ENCODE measurements around the gene NFATC1.

The NFATC1 gene

DNA sequence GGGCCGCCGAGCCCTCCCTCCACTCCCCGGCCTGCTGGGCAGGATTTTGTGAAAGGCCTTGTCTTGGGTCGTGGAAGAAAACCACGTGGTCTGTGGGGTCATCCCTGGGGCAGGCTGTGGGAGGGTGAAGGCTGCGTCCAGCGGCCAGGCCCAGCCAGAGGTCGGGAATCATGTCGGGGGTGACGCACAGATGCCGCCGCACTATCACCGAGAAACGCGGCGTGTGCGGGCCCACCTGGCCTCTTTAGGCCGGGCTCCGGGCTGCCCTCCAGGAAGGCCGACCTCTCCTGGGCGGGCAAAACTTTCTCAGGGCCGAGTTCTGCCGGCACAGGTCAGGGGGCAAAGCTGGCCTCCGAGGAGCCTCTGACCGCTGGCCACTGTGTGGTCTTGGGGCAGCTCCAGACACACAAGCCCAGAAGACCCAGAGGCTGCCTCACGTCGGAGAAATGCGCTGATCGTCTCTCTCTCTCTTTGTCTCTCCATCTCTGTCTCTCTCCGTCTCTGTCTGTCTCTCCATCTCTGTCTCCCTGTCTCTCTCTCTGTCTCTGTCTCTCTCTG, 28.4 kb downstream of the NFATC1 start:
- no peak for DNase-seq

DNA sequence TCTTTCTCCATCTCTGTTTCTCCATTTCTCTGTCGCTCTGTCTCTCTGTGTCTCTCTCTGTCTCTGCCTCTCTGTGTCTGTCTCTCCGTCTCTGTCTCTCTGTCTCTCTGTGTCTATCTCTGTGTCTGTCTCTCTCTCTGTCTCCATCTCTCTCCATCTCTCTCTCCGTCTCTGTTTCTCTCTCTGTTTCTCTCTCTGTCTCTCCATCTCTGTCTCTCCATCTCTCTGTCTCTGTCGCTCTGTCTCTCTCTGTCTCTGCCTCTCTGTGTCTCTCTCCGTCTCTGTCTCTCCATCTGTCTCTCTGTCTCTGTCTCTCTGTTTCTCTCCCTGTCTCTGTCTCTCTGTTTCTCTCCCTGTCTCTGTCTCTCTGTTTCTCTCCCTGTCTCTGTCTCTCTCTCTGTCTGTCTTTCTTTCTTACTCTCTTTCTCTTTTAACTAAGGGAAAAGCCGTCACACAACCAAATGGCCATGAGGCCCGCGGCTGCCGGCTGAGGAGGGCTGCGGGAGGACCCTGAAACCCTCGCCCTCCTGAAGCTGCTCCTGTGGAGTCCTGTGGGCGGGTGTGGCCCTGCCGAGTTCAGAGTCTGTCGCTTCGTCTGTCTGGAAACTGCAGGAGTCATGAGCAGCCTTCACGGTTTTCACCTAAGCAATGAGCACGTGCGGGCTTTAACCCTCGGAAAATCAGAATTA, 29.3 kb downstream of the NFATC1 start:
- DNase-seq, result no peak

DNA sequence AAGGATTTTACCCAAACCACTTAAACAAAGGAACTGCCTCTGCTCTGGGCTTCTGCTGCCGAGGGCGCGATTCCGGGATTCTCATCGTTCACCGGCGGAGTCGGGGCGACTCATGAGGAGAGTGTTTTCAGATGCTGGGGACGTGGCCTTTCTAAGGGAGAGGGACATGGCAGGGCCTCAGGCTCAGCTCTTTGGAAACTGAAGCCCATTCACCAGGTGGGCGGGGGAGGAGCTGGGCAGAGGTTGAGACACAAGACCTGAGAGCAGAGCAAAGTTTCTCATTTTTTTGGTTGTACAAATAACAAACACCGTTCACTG, 29.8 kb downstream of the NFATC1 start:
- no peak for DNase-seq

DNA sequence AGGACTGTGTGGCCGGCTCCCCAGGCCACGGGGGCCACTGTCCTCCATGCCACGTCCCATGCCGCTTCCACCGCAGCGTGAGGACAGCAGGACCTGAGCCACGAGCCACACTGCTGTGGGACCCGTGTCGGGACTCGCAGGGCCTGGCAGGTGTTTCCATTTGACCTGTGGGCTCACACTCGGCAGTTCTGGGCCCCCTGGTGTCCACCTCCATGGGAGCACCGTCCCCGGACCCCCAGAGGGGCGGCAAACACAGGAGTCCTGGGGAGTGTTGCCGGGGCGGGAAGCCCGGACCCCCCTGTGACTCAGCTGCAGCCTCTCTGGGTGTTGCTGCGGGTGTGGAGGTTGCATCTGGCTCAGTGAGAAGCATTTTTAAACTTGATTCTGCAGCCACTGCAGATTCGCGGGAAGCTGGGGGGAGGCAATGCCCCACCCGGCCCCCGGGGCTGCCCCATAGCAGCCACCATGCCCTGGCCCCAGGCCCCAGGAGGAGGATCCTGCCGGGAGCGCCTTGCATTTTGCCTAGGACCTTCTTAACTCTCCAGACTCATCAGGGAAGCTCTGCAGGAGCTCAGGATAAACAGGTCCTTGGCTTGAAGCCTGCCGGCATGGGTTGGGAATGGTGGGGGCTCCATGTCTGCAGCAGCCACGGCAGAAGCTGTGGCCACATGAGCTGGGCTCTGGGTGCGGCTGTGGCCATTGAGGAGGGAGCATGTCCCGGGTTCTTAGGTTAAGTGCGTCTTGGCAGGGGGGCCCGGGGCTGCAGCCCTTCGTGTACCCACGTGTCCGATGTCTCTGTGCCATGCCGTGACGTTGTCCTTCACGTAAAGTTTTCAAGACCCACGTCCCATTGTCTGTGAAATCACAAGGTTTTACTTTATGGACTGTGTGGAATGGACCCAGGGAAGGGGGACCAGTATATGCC, 30.9 kb downstream of the NFATC1 start:
- DNase-seq, result no peak

DNA sequence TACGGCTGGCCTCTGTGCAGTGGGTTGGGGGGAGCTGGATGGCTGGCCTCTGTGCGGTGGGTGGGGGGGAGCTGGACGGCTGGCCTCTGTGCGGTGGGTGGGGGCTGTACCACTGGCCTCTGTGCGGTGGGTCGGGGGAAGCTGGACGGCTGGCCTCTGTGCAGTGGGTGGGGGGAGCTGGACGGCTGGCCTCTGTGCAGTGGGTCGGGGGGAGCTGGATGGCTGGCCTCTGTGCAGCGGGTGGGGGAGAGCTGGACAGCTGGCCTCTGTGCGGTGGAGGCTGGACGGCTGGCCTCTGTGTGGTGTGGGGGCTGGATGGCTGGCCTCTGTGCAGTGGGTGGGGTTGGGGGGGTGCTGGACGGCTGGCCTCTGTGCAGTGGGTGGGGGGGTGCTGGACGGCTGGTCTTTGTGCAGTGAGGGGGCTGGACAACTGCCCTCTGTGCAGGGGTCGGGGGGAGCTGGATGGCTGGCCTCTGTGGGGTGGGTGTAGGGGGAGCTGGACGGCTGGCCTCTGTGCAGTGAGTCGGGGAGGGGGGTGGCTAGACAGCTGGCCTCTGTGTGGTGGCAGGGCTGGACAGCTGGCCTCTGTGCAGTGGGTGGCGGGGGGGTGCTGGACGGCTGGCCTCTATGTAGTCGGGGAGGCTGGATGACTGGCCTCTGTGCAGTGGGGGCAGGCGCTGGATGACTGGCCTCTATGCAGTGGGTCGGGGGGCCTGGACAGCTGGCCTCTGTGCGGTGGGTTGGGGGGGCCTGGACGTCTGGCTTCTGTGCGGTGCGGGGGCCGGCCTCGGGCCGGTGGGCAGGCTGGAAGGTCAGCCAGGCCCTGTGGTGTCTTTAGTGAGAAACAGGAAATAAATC, 31.9 kb downstream of the NFATC1 start:
- no peak for DNase-seq

DNA sequence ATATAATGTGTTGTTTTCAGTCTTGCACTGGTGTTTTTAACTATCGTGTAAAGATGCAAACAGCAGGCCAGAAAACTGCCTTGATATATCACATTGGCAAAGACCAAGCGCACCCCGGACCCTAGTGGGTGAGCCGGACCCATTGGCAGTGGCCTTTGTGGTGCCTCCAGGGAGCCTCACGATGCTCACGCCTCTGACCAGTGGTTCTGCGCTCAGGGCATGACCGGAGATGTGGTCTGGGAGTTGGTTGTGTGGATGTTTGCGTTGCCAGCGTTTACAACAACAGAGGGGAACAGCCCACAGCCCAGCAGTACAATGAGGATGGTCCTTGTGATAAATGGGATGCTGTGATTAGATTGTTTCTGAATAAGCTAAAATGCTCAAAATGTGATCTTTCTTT, 32.6 kb downstream of the NFATC1 start:
- DNase-seq, result no peak

DNA sequence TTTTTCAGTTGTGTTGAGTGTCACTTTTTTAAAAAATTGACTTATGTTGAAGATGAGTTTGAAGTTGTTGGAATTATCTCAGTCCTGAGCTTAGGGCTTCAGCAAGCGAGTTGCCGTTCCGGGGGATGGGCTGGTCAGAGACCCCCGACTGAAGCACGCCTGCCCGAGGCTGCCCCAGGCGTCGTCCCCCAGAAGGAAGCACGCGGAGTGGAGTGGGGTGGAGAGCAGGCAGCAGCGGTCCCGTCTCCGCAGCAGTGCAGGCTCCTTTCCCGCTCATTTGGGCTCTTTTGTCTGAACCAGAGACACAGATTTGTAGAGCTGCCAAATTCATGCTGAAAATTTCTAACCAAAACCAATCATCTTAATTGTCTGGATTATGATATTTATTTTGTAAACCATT, 33.7 kb downstream of the NFATC1 start:
- no peak for DNase-seq

DNA sequence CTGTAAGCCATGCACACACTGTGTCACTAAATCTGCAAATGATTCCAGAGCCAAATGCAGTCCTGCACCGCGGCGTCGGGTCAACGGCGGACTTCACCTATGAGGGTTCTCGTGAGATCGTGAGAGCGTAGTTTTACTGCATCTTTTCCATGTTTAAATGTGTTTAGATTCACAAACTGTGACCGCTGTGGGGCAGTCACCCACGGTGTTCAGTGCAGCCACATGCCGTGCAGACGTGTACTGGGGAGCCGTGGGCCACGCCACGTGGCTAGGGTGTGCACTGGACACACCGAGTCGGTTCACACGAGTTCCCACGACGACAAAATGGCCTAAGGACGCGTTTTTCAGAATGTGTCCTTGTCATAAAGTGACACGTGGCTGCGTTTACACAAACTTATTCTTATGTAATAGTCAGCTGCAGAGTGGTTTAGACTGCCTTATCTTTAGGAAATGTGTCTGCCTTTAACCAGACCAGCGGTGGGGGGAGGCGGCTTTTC, 34.1 kb downstream of the NFATC1 start:
- no peak for DNase-seq

DNA sequence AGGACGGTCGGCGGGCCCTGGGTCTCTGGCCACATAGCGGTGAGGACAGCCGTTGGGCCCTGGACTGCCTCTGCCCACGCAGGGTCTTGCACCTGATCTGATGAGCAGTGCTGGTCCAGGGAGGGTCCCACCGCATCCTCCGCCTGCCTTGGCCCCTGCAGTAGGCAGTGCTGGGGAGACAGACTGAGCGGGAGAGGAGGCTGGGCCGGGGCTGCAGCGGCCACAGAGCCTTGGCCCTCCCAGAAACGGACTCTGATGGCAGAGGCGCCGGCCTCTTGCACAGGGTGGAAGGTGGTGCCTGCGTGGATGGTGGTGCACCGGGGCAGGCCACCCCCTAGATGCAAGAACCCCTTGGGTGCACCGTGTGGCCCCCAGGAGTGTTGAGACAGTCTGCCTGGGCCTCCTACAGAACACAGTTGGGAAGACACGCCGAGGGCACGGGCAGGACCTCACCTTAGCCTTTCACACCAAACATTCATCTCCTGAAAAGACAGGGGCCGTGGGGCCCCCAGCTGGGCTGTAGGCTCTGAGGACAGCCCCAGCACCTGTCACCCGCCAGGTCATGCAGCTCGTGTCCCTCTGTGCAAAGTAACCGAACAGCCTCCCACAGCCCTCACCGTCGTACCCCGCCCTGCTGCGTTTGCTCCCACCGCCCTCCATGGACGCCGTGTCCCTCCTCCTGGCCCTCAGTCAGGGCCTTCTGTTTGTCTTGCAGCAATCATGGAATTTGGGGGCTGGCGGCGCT, 36.8 kb downstream of the NFATC1 start:
- no peak for DNase-seq

DNA sequence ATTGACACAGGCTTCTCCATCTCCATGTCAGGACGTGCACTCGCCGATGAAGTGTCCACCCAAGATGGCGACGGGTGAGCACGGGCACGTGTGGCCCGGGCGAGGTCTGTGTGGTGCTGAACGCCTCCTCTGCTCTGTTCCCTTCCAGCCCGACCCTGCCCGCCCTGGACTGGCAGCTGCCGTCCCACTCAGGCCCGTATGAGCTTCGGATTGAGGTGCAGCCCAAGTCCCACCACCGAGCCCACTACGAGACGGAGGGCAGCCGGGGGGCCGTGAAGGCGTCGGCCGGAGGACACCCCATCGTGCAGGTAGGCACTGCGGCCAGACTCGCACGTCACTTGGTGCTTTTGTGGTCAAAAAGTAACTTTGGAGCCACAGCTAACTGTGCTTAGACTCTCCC, 37.7 kb downstream of the NFATC1 start:
- no peak for DNase-seq

DNA sequence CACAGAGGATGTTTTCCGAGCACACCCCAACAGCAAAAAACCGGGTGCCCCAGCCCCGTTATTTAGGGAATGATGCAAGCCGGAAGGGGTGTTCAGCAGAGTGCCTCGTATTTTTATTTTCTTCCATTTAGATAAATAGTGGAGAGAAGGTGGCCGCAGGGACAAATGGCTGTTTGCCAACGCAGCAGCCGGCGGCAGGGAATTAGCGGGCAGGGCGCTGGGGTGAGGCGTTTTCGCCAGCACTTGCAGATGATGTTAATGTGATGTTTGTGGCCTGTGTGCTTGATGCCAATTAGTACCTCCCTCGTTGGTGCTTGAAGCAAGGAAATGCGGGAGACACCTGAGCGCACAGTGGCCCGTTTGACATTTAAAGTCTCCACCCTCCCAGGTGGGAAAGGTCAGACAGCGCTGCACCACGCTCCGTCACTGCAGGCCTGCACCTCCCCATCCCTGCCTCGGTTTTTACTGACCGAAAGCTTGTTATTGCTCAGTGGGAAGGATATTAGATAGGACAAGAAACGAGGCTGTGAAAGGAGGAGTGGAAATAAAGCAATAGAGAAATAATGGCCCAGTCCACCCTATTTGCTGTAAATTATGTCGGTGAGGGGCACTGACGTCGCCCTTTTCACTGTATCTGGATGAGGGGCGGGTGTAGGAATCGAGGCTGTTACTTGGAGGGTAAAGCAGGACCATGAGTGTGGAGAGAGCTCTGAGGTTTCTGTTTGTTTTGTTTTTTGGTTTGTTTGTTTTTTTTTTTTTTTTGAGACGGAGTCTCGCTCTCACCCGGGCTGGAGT, 39.1 kb downstream of the NFATC1 start:
- no peak for DNase-seq

DNA sequence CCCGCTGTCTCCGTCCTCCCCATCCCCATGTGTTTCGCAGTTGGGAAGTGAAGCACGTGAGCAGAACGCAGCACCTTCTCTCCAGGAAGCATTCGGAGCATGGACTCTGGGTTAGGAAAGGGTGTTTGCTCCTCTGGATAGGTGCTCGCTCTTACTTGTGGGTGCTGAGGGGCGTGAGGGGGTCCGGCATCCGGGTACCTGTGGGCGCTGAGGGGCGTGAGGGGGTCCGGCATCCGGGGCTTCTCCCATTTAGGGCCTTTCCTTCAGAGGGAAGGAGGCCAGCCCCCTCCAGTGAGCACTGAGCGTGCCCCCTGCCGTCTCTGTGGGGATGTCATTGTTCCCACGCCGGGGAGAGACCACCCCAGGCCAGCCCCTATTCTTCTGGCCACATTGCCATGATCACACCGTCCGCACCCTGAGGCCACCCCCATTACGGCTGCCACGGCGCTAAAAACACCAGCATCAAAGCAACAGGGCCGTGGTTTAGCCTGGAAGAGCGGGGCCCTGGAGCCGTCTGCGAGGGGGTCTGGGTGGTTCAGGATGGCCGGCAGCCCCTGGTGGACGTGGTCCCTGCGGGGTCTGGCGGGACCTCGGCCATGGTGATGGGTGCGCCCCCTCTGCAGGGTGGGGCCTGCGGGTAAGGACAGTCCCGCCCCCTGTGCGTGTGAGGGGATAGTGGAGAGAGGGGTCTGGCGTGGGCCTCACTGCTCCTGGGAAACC, 41.0 kb downstream of the NFATC1 start:
- no peak for DNase-seq

DNA sequence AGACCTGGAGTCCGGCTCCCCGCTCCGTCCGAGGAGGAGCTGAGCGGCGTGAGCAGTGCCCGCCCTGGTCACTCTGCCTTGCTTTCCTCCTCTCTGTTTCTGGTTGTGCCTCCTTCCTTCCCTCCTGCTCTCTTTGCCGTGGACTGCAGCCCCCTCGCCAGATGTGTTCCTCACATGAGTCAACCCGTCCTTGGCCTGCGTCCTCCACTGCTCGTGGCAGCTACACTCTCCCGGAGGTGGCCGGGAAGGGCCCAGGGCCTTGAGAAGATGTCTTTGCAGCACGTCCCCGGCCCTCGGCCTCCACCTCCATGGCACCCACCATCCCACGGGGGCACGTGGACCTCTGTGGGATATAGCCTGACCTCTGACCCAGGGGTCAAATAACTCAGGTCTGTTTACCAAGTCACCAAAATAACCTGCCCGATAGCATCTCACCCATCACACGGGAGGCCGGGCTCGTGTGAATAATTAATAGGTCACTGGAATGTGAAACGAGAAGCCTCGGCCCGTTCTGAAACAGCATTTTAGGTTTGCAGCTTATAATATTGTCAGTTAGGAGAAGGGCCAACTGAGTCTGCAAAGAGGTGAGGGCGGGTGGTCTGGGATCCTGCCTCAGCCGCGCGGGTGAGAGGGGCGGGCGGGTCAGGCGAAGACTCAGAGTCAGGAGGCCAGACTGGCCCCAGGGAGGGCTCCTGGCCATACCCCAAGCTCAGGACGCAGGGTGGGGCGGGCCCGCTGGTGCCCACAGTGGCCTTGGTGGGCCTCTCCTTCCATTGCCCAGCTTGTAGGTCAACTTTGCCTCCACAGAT, 42.6 kb downstream of the NFATC1 start:
- no peak for DNase-seq

DNA sequence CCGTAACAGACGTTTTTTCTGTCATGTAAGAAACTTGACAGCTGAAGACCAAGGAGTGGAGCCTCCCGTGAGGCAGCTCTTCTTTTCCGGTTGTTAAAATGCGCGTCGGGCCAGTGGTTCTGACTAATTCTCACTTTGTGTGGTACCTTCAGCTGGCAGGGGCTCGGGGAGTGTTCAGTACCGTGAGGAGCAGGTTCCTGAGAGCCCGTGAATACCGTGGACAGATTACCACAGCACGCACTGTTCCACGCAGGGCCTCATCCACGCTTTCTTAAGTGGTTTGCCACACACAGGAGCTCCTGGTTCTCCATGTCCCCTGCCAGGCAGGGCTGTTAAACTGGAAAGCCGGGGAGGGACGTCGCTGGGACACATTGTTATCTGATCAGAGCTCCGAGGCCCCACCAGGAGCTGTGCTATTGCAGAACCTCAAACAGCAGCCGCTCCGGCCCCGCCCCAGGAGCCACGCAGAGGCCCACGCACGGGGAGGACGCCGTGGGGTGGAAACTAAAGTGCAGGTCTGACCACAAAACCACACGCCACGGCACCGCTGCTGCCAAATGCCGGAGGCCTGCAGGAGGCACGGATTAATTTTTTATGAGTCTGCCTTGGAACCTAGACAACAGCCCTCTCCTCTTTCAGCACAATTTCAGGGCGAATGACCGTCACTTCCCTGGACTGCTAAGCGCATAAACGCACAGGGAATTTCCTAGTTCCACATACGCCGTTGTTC, 43.3 kb downstream of the NFATC1 start:
- DNase-seq, result peak; percentile 47

DNA sequence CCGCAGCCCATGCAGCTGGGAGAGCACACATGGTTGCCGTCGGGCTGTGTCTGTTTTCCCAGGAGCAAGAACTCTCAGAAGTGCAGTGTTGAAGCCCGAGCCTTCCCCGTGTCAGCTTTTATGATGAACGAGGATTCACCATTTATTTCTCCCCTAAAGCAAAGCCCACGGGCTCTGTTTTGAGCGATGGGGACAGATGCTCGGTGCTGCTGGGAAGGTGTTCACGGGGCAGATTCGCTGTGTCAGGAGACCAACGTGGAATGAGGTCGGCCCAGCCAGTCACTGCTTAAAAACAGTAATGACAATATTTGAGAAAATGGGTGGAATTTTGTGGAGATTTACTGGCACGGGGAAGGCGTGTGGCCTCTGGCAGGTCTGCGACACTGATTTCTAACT, 43.9 kb downstream of the NFATC1 start:
- DNase-seq, result no peak

DNA sequence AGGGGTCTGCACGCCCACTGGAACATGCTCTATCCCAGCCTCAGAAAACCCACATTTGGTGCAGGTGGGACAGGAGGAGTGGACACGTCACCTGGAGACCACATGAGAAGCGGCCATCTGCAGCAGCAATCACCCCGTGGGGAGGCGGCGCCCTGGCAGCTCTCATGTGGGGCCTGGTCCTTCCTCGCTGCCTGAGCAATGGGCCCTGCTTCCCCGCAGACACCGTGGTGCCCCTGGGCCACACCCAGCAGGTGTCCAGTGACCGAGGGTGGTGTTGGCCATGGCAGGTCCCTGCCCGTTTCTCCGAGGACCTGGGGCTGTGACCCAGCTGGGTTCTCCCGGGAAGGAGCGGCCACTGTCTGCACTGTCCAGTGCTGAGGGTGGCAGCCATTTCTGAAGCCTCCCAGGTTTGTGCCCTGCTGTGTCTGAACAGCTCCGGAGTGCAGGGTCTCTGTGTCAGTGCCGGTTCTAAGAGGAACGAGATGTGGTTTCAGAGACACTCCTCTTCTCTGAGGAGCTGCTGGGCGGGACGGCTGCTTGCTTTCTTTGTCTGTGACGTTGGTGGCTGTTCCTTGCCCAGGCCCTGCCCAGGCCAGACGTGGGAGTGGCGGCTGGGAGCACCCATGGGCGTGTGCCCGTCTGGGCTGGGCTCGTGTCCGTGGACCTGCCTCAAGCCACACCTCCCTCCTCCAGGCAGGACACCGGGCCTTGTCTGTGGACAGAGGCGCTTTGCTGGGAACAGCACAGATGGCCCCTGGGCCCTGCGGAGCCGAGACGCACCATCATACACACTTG, 44.8 kb downstream of the NFATC1 start:
- DNase-seq, result no peak

DNA sequence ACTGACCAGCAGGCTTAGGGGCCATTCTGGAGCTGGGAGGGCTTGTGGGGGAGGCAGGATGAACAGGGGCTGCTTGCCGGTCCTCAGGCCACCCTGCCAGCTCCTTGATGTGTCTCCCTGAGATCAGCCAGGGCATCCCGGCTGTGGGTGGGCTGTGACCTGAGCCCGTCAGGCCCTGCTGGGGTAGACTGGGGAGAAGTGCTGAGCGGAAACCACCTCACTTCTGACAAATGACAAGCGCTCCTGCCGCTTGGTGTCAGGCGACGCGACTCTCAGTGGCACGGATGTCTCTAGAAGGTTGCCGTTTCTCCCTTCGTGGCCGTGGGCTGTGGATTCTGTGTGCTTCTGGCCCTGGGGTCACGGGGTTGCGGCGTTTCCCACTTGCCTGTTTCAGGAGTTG, 45.7 kb downstream of the NFATC1 start:
- DNase-seq, result no peak

Measured in fibroblast of skin of scalp (primary cell).